NK-92 treated with Interleukin-12 subunit alpha and Interleukin-12 subunit beta, amount 100 ng/mL, for 24 hours (cell line): ENCODE data around the gene ZFAND3.

ENCODE experiments used
- DNase-seq: peaks from one replicate; lab custom pipeline; 2025; lab: John Stamatoyannopoulos, UW

Gene ZFAND3

DNA sequence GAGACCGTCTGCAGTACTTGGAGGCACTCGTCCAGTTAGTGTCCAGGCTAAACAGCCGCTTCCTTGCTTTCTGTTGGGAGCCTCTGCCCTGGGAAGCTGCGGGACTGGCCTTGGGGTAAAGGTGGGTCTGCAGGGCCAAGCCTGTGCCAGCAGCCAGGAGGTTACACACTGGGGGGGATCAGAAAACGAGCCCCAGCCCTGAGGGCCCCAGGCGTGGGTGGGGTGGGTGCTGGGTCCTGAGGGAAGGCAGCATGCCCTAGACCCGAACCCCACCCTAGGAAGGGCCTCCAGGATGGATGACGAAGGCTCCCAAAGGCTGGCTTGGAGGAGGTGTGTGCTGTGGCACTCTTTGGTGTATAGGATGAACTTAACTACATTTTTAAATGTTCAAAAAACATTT is 335.2 kb downstream of the ZFAND3 start:
- DNase-seq = no peak

DNA sequence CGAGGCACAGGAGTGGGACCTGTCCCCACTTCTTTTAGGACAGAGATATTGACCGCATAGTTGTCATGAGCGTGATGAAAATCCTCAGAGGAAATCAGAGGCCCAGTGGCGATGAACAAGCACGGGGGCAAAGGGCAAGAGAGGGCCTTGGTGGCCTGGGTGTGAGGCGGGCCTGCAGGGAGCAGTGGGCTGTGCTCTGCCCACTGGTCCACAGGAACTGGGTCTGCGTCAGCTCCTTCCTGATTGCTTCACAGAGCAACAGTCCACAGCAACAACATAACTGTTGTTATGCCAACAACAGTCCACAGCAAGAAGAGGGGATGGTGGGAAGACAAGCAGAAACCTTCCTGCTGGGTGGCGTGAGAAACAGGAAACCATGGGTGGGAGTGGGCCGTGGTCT is 335.6 kb downstream of the ZFAND3 start:
- no peak for DNase-seq

DNA sequence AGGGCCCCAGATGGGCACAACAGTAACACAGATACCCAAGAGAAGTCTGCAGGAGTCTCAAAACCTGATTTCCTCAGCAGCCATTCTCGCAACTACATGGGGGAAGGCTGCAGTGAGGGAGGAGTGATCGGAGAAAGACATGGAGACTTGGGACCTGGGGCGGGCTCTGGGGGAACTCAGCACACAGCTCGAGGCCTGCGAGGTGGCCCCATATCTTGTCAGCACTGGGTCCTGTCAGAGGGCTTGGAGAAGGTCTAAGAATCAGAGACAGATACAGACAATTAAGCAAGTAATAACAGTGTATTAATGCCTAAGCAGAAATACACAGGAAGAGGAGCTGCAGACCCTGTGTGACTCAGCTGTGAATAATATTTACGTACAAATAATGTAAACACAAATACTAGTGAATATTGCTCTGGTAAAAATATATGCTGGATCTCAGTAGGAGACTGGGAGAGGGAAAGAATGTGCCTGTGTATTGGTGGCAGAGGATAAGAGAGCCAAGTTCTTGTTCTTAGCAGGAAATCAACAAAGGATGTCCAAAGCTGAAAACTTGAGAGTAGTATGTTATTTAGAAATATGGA is 336.2 kb downstream of the ZFAND3 start:
- DNase-seq = no peak

DNA sequence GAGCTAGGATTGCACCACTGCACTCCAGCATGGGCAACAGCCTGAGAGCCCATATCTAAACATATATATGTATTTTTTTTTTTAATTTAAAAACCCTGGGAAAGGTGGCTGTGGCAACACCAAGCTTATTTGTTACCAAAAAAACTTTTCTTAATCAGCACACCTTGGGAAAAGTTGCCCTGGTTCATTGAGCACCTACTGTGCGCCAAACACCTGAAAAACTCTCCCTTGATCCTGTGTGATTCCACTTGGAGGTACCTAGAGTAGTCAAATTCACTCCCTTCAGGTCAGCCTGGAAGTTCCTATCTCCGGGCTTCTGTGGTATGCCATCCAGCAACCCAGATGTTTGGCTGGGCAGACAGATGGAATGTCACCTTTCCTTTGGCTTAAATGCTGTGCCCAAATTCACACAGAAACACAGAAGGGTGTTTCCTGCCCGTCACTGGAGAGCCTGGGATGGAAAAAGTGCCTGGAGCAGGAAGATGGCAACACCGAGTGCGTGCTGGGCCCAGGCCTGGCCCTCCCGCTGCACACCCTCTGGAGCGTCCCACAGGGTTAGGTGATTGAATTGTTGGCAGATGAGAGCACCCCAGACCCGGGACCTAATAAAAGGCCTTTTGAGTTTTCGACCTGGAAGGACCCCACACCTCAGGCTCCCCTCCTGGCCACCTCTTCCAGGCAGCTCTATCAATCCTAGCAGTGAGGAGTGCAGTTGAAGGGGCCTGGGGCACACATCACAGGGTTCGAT is 337.5 kb downstream of the ZFAND3 start:
- no peak for DNase-seq

DNA sequence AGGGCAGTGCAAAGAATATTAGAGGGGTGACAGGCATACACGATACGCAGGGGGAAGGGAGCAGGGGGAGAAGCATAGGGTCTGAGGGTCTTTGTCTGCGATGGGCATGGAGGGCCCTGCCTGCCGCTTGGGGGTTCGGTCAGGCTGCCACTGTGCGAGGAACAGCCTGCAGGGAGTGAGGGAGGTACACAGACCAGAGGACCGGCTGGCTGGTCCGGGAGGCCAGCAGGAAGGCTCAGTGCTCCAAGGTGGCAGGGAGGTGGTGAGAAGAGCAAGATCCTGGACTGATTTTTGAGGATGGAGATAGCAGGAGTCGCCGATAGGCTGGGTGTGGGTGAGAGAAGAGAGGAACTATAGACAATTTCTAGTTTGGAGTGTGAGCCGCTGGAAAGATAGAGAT is 338.4 kb downstream of the ZFAND3 start:
- DNase-seq = no peak

DNA sequence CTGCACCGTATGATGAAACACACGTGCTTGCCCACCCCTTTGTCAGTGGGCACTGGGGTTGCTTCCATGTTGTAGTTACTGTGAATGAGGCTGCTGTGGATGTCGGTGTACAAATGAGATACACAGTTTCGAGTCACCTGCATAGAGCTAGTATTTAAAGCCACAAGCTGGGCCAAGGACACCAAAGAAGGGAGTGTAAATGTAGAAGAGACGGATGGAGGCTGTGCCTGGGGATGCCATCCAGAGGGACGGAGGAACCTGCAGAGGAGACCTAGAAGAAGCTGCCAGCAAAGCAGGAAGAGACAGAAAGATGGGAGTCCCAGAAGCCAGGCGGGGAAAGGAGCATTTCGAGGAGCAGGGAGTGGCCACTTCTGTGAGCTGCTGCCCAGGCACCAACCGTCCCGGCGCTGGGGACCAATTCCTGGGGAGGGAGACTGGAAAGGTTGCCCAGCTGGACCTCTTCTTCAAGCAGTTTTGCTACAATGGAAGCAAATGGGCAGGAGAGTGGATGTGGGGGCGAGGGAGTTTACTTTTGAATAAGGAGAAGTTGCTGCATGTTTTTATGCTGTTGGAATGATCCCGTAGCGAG is 339.3 kb downstream of the ZFAND3 start:
- no peak for DNase-seq

DNA sequence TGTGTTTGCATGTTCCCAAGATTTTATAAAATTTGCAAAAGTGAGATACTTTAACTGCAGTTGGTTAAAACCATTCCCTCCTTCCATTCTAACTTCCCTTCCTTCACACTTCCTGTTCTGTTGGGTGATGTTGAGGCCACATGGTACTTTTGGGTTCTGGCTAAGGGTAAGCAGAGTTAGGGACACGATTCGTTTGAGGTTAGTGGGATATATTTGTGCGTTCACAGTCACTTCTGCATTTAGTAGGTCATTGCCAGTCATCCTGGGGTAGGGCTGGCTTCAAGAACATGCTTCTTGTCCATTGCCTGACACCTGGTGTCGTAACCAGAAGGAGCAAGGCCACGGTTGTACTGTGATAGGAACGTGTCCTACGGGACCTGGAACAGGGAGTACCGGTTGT is 340.1 kb downstream of the ZFAND3 start:
- DNase-seq = no peak

DNA sequence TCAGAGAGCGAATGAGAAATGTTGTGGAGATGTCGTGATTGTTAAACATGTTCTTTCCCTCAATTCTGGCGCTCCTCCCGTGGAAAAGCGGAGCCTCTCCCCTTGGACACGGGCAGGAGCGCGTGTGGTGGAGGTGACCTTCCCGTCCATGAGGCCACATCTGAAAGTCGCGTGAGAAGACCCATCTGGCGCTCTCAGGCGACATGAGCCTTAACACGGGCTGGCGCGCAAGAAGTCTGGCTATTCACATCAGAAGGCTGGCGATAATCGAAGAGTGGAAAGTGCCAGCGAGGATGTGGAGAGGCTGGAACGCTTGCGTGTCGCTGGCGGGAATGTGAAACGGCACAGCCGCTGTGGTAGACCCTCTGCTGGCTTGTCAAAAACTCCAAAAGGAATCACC is 341.3 kb downstream of the ZFAND3 start:
- no peak for DNase-seq

DNA sequence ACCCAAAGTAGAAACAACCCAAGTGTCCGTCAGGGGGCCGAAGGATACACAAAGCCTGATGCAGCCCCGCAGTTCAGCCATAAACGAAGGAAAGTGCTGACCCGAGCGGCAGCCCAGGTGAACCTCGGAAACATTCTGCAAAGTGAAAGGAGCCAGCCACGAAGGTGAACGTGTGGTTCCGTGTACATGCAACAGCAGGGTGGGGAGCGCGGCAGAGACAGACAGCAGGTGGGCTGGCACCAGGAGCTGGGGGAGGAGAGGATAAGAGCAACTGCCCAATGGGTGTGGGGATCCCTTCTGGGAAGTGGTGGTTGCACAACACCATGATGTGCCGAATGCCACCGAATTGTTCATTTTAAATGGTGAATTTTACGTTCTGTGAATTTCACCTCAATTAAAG is 341.8 kb downstream of the ZFAND3 start:
- no peak for DNase-seq

DNA sequence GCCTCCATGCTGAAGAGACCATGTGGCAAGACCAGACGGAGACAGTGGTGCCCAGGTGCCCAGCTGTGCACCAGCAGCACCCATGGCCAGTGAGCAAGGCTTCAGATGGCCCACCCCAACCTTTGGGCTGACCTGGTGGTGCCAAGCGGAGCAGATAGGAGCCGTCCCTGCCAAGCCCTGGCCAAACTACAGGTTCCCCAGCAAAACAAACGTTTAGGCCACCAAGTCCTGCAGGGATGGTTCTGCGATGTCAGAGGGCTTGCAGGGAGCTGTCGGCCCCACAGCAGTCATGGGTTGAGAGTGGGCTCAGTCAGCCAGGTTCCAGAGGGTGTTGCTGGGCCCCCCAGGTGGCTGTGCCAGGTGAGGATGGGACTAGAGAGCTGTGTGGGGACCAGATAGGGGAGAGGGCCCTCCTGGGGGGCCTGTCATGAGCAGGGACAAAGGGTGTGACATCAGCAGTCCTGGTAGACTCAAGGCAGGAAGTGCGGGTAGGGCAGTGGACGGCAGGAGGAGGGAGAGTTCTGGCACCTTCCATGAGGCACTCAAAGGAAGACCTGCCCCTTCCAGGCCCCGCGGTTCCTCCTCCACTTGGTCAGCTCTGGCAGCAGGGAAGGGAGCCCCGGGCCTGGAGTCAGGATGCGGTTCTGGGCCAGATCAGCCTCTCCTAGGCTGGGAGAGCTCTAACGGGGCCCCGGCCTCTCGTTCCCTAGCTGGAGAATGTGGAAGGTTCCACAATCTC is 342.4 kb downstream of the ZFAND3 start:
- DNase-seq = no peak

DNA sequence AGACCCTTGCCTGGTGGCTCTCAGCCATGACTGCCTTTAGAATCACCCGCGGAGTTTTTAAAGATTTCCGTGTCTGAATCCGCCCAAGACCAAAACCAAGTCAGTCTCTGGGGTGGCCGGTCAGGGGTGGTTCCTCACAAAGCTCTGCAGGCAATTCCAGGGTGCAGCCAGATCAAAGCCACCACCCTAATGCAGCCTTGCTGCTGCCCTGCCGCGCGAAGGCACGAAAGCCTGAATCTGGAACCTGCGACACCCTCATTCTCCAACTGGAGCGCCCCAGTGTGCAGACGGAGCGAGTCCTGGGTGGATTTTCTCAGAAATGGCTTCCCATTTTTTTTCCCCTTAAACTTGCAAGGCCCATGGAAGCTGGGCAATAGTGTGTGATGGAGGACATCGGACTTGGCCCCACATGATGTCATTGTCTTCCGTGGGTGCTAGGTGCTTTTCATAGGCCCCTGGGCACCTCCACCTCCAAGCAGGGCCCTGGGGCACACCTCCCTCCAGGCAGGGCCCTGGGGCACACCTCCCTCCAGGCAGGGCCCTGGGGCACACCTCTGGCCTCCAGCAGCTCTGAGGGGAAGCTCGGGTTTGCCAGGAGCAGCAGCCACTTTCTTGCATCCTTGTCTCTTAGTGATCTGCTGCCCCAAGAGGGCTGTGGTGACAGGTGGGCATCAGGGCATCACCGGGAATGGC is 343.1 kb downstream of the ZFAND3 start:
- DNase-seq = no peak

DNA sequence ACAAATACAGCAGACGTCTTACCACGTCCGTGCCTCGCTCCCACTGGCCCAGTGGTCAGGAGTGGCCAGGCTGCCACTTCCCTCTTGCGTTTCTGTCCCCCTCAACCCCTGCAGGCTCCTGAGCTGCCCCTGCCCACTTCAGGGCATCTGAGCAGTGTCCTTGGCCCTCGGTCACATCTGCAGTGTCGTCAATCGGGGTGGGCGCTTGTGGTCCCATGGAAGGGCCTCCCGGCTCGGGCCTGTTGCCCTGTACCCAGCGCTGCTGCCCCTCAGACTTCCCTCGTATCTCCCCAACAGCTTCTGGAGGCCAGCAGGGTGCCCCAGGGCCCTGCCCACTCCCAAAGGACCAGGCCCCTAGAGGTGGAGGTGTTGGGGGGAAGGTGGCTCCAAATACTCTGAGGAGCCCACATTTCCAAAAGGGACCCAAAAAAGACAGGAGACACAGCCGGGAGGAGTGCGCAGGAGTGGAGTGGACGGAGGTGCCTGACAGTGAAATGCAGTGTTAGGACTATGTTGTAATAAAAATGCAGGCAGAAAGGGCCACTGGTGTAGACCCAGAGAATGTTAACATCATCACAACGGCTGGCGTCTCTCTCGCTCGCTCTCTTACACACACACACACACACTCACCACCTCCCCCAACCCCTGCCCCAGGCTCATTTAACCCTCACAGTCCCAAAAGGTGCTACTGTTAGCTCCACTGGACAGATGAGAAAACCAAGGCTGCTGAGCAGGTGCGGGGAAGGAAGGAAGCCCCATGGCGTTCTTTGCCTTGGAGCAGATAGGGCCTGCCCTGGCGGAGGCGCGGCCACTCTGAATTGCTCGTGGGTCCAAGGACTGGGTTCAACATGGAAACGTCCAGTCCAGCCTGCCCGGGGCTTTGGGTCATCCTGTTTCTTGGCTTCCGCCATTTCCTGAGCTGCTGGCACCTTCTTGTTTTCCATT is 343.9 kb downstream of the ZFAND3 start:
- no peak for DNase-seq

DNA sequence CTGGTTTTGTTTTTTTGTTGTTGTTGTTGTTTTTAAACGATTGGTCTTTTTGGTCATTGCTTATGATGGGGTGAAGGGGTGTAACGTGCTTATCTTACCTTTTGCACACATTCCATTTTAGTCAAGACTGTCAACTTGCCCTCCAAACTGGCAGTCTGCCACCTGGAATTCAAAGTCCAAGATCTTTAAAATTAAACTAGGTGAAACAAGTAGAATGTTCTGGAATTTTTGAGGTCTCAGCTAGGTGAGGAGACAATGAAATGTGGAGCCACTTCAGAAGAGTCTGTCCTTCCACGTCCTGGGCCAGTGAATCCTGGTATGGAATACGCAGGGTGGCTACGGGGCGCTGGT is 344.6 kb downstream of the ZFAND3 start:
- DNase-seq = no peak

DNA sequence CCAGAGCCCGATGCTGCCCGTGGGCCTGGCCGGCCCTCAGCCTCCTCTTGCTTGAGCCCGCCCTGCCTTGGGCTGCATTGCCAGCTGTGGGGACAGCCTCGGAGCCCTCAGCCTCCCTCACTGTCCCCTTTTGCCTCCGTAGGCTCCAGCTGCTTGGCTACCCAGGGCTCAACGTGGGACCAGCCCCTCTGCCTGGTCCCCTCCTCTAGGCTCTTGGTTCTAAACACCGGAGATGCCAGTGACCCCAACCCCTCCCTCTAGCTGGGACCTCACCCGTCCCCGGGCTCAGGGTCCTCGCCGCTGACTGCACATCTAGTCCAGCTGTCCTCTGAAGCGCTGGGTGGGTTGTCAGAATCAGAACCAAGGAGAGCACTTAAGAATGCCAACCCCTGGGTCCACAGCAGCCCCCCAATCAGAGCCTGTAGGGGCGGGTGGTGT is 345.2 kb downstream of the ZFAND3 start:
- no peak for DNase-seq

DNA sequence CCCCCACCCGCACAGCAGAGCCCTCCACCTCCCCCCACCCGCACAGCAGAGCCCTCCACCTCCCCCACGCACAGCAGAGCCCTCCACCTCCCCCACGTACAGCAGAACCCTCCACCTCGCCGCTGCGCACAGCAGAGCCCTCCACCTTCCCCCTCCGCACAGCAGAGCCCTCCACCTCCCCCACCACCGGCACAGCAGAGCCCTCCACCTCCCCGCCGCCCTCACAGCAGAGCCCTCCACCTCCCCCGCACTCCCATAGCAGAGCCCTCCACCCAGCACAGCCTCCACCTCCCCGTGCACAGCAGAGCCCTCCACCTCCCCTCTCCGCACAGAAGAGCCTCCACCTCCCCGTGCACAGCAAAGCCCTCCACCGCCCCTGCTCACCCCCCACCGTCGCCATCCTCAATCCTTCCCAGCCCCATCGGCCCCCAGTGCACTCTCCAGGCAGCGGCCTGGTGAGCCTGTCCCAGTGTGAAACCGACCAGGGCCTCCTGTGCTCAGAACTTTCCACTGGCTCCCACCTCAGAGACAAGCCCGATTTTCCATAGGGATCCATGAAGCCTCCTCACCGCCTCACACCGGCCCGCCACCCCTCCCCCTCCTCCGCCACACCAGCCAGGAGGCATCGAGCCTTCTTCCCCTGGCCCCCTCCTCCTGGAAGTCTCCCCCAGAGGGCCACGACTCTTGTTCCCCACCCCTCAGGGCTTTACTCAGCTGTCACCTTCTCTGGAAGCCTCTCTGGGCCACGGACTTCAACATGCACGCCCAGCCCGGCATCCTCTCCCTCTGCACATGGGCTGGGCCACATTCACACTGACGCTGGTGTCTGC is 347.1 kb downstream of the ZFAND3 start:
- no peak for DNase-seq

DNA sequence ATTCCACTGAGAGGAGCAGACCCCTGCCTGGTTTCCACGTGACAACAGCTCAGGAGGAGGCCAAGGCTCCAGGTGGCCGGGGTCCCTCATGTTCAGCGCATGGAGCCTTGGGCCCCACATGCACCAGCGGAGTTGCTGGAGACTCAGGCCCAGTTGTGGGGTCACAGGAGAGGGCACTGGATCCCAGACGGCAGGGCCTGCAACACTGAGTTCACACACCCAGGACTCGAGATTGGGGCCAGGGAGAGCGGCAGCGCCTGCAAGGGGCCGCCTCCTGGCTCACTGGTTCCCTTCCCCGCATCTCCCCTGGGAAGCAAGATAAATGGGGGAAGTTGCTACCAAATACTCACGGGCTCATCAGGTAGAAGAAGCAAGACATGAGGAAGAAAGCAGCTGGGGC is 348.1 kb downstream of the ZFAND3 start:
- DNase-seq = no peak

DNA sequence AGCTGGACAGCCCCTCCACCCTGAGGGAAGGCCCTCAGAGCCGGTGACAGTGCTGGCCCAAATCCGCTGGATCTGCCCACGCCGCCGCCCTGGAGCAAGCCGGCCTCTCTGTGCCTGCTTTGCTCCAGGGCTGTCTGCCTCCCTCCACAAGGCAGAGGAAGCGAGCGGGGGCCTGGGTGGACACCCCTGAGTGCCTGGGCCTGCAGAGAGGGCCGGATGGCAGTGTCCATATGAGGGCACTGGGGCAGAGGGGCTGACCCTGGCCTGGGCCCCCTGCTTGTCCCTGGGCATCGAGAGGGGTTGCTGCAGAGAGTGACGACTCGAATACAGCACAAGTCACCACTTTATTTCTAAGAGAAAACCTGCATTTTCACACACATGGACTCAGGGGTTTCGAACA is 348.6 kb downstream of the ZFAND3 start:
- no peak for DNase-seq

DNA sequence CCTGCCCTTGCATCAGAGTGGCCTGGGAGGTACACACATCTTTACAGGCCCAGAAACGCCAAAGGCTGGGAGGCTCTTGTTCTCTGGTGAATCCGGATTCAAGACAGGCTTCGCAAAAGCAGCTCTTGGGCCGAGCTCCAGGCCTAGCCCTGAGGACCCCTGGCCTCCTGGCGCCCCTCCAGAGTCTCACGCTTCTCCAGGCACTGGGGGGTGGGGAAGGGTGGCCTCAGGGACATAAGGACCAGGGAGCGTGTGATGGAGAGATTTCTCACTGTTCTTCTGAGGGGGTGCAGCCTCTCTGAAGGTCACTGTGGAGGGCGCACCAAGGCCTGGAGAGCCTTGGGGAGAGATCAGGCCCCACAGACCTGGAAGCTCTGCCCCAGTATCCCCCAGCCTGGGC is 349.2 kb downstream of the ZFAND3 start:
- no peak for DNase-seq

DNA sequence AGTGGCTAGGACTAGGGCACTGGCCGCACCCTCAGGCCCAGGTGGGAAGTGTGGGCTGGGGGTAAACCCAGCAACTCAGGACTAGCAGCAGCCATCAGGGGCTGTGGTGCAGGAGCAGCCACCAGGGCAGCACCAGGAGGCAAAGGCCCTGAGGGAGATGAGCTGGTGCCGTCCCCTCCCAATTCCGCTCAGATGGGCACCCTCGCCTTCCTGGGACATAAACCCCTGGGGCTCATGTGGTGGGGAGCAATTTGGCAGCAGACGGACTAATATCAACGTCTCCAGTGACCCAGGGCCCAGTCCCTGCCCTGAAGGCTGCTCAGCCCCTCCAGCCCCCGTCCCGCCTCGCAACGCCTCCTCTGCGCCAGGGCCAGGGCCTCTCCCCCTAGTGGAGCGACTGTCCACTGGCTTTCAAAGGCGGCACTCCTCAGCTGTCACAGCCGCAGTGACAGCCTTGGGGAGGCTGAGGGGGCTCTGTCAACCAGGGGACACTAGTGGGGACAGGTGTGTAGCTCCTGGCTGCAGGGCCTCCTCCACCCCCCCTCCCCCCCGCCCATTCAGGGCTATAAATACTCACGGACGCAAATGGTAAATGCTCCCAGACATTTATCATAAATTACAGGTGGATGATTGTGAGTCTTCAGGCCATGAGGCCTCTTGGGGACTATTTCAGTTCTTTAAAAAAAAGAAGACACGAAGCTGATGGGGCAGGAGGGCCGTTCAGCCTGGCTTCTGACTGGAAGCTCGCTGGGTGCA is 349.9 kb downstream of the ZFAND3 start:
- no peak for DNase-seq
